Hepatocyte (in vitro differentiated cells): ENCODE results near the gene TEX101.

ENCODE experiments used
- EZH2 ChIP-seq: fragments of 200-600 bp; sonication (generic); IDR thresholded peaks from 2 replicates; pipeline ENCODE4 v1.6.1; 2016; ENCODE audit warnings: antibody characterized with exemption, mild to moderate bottlenecking, borderline replicate concordance
- EZH2phosphoT487 ChIP-seq: fragments of 200-600 bp; sonication (generic); IDR thresholded peaks from one replicate; pipeline ENCODE4 v1.6.1; 2018; ENCODE audit warnings: antibody characterized with exemption, mild to moderate bottlenecking, low read depth, moderate library complexity; ENCODE audit not compliant: unreplicated experiment, severe bottlenecking
- TF ChIP-seq, protein P1 (sequence below): fragments of 200-600 bp; sonication (generic); IDR thresholded peaks from 2 replicates; pipeline ENCODE4 v1.5.1; 2016; ENCODE audit warnings: antibody characterized with exemption, mild to moderate bottlenecking; ENCODE audit not compliant: poor library complexity

DNA sequence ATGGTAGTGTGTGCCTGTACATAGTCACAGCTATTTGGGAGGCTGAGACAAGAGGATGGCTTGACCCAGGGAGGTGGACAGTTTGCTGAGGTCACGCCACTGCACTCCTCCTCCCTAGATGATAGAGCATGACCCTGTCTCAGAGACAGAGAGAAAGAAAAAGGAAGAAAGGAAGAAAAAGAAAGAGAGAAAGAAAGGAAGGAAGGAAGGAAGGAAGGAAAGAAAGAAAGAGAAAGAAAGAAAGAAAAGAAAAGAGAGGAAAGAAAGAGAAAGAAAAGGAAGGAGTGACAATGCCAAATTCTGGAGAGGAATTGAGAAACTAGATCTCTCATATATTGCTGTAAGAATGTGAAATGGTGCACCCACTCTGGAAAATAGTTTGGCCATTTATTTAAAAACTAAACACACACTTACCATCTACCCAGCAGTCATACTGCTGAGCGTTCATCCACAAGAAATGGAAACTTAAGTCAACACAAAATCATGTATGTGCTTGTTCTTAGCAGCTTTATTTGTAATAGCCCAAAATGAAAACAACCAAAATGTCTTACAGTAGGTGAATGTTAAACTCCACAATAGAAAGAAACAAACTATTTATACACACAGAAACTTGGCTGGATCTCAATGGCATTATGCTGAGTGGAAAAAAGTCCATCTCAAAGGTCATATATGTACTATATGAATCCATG lies 7.5 kb downstream of the TEX101 start:
- TF ChIP-seq EZH2 (no peak), EZH2phosphoT487 (no peak)
- TF ChIP-seq, protein P1, sequence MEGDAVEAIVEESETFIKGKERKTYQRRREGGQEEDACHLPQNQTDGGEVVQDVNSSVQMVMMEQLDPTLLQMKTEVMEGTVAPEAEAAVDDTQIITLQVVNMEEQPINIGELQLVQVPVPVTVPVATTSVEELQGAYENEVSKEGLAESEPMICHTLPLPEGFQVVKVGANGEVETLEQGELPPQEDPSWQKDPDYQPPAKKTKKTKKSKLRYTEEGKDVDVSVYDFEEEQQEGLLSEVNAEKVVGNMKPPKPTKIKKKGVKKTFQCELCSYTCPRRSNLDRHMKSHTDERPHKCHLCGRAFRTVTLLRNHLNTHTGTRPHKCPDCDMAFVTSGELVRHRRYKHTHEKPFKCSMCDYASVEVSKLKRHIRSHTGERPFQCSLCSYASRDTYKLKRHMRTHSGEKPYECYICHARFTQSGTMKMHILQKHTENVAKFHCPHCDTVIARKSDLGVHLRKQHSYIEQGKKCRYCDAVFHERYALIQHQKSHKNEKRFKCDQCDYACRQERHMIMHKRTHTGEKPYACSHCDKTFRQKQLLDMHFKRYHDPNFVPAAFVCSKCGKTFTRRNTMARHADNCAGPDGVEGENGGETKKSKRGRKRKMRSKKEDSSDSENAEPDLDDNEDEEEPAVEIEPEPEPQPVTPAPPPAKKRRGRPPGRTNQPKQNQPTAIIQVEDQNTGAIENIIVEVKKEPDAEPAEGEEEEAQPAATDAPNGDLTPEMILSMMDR, result no peak
